ENCODE results near the gene HSPA12B. TPM values are rescaled to one million over a fixed set of nuclear protein-coding genes. Genes with fewer than 3 reads are reported as not detected.

Gene HSPA12B
- total and polyA plus RNA-seq, 2 donors from 2014 or later: 8.7 to 18.9 TPM

- FAIRE-seq: no peak
- no peak overlapping the region for H3K9ac ChIP-seq (ENCODE audit: low read length in 3 of 3)
- intact Hi-C loops (cut with DNase I): no loop called here
- no peak for TF ChIP-seq CTCF (IDR thresholded peaks at IDR 0.05; ENCODE audit: borderline replicate concordance, extremely low read depth, insufficient read depth)
- peaks cover 0 to 7% (median 0%) of the 10 kb centered on the region in 3 donors for H3K4me1 ChIP-seq (ENCODE audit: control insufficient read depth in 2 of 3, insufficient read depth in 2 of 3, low read depth in 1 of 3, low read length in 3 of 3)
- H3K27ac ChIP-seq (ENCODE audit: low read depth in 2 of 2, low read length in 2 of 2): no peak overlapping the region
- no peaks in the 10 kb centered on the region for H3K27me3 ChIP-seq (ENCODE audit: control insufficient read depth, insufficient read depth, low read length)
- H3K36me3 ChIP-seq (ENCODE audit: control insufficient read depth in 2 of 3, insufficient read depth in 3 of 3, low read length in 3 of 3): peaks cover 0 to 4% (median 0%) of the 10 kb centered on the region in 3 donors
- H3K4me3 ChIP-seq (ENCODE audit: low read length in 3 of 3): no peak overlapping the region
- no peak for DNase-seq
- no peaks in the 10 kb centered on the region for H3K9me3 ChIP-seq (ENCODE audit: control insufficient read depth in 2 of 3, insufficient read depth in 1 of 3, low read length in 3 of 3)
Measured at GRCh38 chr20:3754276-3754630, 21.8 kb downstream of the HSPA12B start.

DNA sequence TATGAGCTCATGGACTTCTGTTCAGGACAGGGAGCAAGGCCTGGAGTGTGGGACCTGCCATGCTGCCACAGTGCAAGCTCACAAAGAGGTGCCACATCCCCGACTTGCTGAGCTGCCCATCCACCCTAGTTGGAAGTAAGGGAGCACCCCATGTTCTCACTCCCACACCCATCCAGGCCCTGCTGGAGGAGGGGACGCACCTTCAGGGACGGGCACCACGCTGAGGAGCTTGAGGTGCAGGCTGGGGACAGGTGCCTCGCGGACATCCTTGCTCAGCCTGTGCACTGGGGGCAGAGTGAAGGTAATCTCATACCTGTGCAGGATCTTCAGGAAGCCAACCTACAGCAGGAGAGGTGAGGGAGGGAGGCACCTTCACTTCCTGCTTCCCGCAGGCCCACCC, 22.8 kb downstream of the HSPA12B start:
- intact Hi-C loops (cut with DNase I): no loop called here
- peaks cover 0 to 4% (median 0%) of the 10 kb centered on the region in 3 donors for H3K36me3 ChIP-seq (ENCODE audit: control insufficient read depth in 2 of 3, insufficient read depth in 3 of 3, low read length in 3 of 3)
- no peaks in the 10 kb centered on the region for H3K27me3 ChIP-seq (ENCODE audit: control insufficient read depth, insufficient read depth, low read length)
- H3K27ac ChIP-seq (ENCODE audit: low read depth in 2 of 2, low read length in 2 of 2): no peak overlapping the region
- H3K4me1 ChIP-seq (ENCODE audit: control insufficient read depth in 2 of 3, insufficient read depth in 2 of 3, low read depth in 1 of 3, low read length in 3 of 3): peaks cover 0 to 5% (median 0%) of the 10 kb centered on the region in 3 donors
- TF ChIP-seq CTCF (IDR thresholded peaks at IDR 0.05; ENCODE audit: borderline replicate concordance, extremely low read depth, insufficient read depth): no peak
- no peak overlapping the region for H3K4me3 ChIP-seq (ENCODE audit: low read length in 3 of 3)
- no peaks in the 10 kb centered on the region for H3K9me3 ChIP-seq (ENCODE audit: control insufficient read depth in 2 of 3, insufficient read depth in 1 of 3, low read length in 3 of 3)
- no peak overlapping the region for H3K9ac ChIP-seq (ENCODE audit: low read length in 3 of 3)
- DNase-seq: peak in 1 of 5 donors; percentile 65
- no peak for FAIRE-seq

DNA sequence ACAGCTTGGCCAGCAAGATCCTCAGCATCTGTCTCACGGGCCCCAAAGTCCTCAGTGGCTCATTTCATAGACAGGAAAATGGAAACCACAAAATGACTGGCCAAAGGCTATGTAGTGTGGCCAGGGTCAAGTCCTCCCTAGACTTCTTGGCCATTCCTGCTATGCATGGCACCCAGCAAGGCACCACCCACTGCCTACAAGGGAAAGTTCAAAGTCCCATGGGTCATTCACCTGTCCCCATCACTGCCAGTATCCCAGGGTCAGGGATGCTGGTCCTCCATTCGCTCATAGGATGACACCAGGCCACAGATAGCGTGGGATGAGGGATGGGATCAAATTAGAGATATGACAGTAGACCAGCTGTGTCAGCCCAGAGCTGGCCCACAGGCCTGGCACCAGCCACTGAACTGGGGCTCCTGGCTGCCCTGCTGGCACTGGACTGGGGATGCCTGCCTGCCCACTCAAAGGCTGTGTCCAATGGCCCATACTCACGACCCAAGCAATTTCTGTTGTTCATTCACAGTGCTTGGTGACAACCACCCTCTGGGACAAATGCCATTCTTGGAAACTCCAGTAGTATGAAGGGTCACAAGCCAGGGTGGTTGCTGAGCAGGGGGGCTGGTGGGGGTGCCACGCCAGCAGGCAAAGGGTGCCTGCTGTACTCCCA, 23.5 kb downstream of the HSPA12B start:
- no peaks in the 10 kb centered on the region for H3K27me3 ChIP-seq (ENCODE audit: control insufficient read depth, insufficient read depth, low read length)
- H3K4me1 ChIP-seq (ENCODE audit: control insufficient read depth in 2 of 3, insufficient read depth in 2 of 3, low read depth in 1 of 3, low read length in 3 of 3): peaks cover 0 to 5% (median 0%) of the 10 kb centered on the region in 3 donors
- TF ChIP-seq CTCF (IDR thresholded peaks at IDR 0.05; ENCODE audit: borderline replicate concordance, extremely low read depth, insufficient read depth): no peak
- H3K4me3 ChIP-seq (ENCODE audit: low read length in 3 of 3): no peak overlapping the region
- DNase-seq (peak in 2 of 5 donors; percentile 7 to 30), FAIRE-seq (no peak)
- H3K27ac ChIP-seq (ENCODE audit: low read depth in 2 of 2, low read length in 2 of 2): no peak overlapping the region
- no peak overlapping the region for H3K9ac ChIP-seq (ENCODE audit: low read length in 3 of 3)
- H3K9me3 ChIP-seq (ENCODE audit: control insufficient read depth in 2 of 3, insufficient read depth in 1 of 3, low read length in 3 of 3): no peaks in the 10 kb centered on the region
- H3K36me3 ChIP-seq (ENCODE audit: control insufficient read depth in 2 of 3, insufficient read depth in 3 of 3, low read length in 3 of 3): peaks cover 0 to 4% (median 0%) of the 10 kb centered on the region in 3 donors
- intact Hi-C loops (cut with DNase I): no loop called here

All from kidney (tissue), 14 donors.